Neutrophil (primary cell): ENCODE results near the gene TCEAL9.

Source experiments
- H3K27ac ChIP-seq: fragments of 200-600 bp; sonication (generic); 2 replicates; pipeline ENCODE4 v1.5.1; 2016; ENCODE audit warnings: mild to moderate bottlenecking, moderate library complexity
- H3K27me3 ChIP-seq: fragments of 200-600 bp; sonication (generic); 2 replicates; pipeline ENCODE4 v1.6.0; 2016; ENCODE audit warnings: mild to moderate bottlenecking
- H3K36me3 ChIP-seq: fragments of 200-600 bp; sonication (generic); 2 replicates; pipeline ENCODE4 v1.5.1; 2017
- H3K4me1 ChIP-seq, 2 experiments: fragments of 200-600 bp in 1 of 2; sonication (generic) in 1 of 2; 1 replicate in 1 of 2; 2 replicates in 1 of 2; pipeline versions ENCODE4 v1.5.1 to v1.6.1; 2013 to 2016; ENCODE audit warnings: low read depth in 1 of 2, low read length in 1 of 2, mild to moderate bottlenecking in 1 of 2, moderate library complexity in 1 of 2; ENCODE audit not compliant: control insufficient read depth in 1 of 2, insufficient read depth in 1 of 2
- H3K4me3 ChIP-seq, 2 experiments: fragments of 200-600 bp in 1 of 2; sonication (generic) in 1 of 2; 1 replicate in 1 of 2; 2 replicates in 1 of 2; pipeline ENCODE4 v1.5.1; 2013 to 2016; ENCODE audit warnings: low read depth in 1 of 2, low read length in 1 of 2, mild to moderate bottlenecking in 1 of 2, moderate library complexity in 1 of 2
- H3K9me3 ChIP-seq: fragments of 200-600 bp; sonication (generic); 2 replicates; pipeline ENCODE4 v1.5.1; 2016
- CTCF ChIP-seq: fragments of 200-600 bp; sonication (generic); IDR thresholded peaks from 2 replicates; pipeline ENCODE4 v1.5.1; 2016; ENCODE audit warnings: antibody characterized with exemption

TCEAL9 gene

DNA sequence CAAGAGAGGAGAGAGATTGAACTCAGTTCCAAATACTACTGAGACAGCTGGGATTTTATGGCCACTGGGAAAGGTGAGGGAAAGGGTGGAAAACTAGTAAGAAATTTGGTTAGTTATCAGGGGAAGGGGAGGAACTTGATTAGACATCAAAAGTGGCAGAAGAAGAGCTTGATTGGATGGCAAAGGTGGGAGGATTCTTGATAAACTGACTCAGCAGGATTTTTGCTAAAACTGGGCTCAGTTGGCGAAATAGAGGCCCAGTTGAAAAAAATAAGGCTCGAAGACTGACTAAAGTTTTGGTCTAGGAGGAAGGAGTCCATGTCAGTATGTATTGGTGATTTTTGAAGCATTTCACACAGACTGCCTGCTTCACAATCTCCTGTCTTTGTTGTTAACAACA is 30.0 kb downstream of the TCEAL9 start:
- no peak overlapping the region for H3K4me3 ChIP-seq
- H3K36me3 ChIP-seq = no peaks in the 10 kb centered on the region
- H3K9me3 ChIP-seq = no peaks in the 10 kb centered on the region
- no peaks in the 10 kb centered on the region for H3K27me3 ChIP-seq
- no peaks in the 10 kb centered on the region for H3K4me1 ChIP-seq
- TF ChIP-seq CTCF = no peak
- H3K27ac ChIP-seq = no peak overlapping the region

- Histone ChIP-seq H3K4me3 (no peak overlapping the region), H3K9me3 (no peaks in the 10 kb centered on the region), H3K4me1 (no peaks in the 10 kb centered on the region), H3K36me3 (no peaks in the 10 kb centered on the region), H3K27me3 (no peaks in the 10 kb centered on the region), H3K27ac (no peak overlapping the region)
- no peak for TF ChIP-seq CTCF
Observed at GRCh38 chrX:103393487-103393886, 37.2 kb downstream of the TCEAL9 start.

GRCh38 chrX:103396186-103396585 is 39.9 kb downstream of the TCEAL9 start:
- Histone ChIP-seq H3K4me3 (no peak overlapping the region), H3K27me3 (no peaks in the 10 kb centered on the region), H3K27ac (no peak overlapping the region), H3K4me1 (no peaks in the 10 kb centered on the region), H3K36me3 (no peaks in the 10 kb centered on the region), H3K9me3 (no peaks in the 10 kb centered on the region)
- no peak for TF ChIP-seq CTCF

DNA sequence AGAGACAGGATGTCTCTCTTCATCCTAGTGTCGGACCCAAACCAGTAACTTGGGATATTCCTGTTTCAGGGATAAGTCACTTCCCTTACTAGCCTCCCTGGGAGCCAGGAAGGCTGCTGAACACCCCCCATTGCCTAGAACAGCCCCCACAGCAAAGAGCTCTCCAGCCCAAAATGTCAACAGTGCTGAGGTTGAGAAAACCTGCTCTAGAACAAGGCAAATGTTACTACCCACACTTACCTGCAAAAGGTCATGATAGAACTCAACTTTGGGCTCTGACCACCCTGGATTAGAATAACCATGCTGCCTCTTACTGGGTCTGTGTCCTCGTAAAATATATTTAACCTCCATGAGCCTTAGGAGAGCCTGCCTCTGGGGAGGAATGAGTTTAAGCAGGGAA is 40.4 kb downstream of the TCEAL9 start:
- no peak overlapping the region for H3K27ac ChIP-seq
- no peaks in the 10 kb centered on the region for H3K27me3 ChIP-seq
- no peaks in the 10 kb centered on the region for H3K36me3 ChIP-seq
- H3K4me1 ChIP-seq = no peaks in the 10 kb centered on the region
- no peak for TF ChIP-seq CTCF
- no peaks in the 10 kb centered on the region for H3K9me3 ChIP-seq
- H3K4me3 ChIP-seq = no peak overlapping the region

- no peak overlapping the region for H3K4me3 ChIP-seq
- no peak overlapping the region for H3K27ac ChIP-seq
- TF ChIP-seq CTCF = no peak
- no peaks in the 10 kb centered on the region for H3K9me3 ChIP-seq
- no peaks in the 10 kb centered on the region for H3K4me1 ChIP-seq
- no peaks in the 10 kb centered on the region for H3K27me3 ChIP-seq
- H3K36me3 ChIP-seq = no peaks in the 10 kb centered on the region
Observed at GRCh38 chrX:103397707-103398106, 41.4 kb downstream of the TCEAL9 start.

DNA sequence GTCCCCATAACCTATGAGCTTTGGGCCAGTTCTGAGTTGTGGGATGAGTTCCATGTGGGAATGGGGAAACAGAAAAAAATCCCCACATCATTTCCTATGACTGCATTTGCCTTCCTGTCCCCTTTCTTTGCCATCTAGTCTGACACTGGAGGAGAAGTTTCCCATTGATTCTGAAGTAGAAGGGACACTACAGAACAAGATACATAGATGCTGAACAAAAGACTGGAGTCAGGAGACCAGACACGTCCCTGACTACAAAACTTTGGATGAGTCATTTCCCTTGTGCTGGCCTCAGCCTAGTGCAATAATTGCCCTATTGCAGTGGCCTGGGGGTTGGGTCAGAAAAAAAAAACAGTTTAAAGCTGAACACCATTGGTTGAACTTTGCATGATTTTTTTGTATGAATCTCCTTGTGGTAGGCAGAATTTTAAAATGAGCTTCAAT is 42.1 kb downstream of the TCEAL9 start:
- H3K9me3 ChIP-seq = no peaks in the 10 kb centered on the region
- H3K4me3 ChIP-seq = no peak overlapping the region
- no peaks in the 10 kb centered on the region for H3K36me3 ChIP-seq
- H3K4me1 ChIP-seq = no peaks in the 10 kb centered on the region
- no peak for TF ChIP-seq CTCF
- H3K27ac ChIP-seq = no peak overlapping the region
- no peaks in the 10 kb centered on the region for H3K27me3 ChIP-seq
